ENCODE data around the gene PIR. TPM values are rescaled to one million over a fixed set of nuclear protein-coding genes. Genes with fewer than 3 reads are reported as not detected.

PIR gene
- total RNA-seq, 4 donors from 2014 or later: 4.4 to 24.4 (median 14.7) TPM

DNA sequence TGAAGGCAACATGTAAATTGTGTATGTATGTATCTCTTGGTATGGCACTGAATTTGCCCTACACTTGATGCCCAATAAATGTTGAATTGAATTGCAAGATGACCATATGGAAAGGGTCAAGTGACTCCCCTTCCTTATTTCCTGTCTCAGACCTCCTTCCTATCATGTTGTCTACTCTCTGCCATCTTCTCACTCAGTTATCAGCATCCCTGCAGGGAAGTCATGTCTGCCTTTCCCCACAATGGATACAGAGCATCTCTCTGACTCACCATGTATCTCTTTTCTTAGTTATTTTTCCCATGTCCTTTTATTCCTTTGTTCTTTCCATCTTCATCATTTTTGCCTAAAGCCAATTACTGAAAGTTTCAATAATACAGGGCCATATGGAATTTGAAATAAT lies 30.0 kb upstream of the PIR start:
- Histone ChIP-seq H3K27me3 (no peaks in the 10 kb centered on the region), H3K36me3 (no peaks in the 10 kb centered on the region), H3K27ac (no peak overlapping the region), H3K9me3 (no peaks in the 10 kb centered on the region), H3K4me3 (no peak overlapping the region), H3K4me1 (no peaks in the 10 kb centered on the region)
- no peak for DNase-seq (ENCODE audit: low spot score in 2 of 2)
- TF ChIP-seq EP300 (IDR thresholded peaks at IDR 0.05) (no peak), POLR2AphosphoS5 (IDR thresholded peaks at IDR 0.05) (no peak), POLR2A (IDR thresholded peaks at IDR 0.05) (no peak)
- TF ChIP-seq, protein P1, sequence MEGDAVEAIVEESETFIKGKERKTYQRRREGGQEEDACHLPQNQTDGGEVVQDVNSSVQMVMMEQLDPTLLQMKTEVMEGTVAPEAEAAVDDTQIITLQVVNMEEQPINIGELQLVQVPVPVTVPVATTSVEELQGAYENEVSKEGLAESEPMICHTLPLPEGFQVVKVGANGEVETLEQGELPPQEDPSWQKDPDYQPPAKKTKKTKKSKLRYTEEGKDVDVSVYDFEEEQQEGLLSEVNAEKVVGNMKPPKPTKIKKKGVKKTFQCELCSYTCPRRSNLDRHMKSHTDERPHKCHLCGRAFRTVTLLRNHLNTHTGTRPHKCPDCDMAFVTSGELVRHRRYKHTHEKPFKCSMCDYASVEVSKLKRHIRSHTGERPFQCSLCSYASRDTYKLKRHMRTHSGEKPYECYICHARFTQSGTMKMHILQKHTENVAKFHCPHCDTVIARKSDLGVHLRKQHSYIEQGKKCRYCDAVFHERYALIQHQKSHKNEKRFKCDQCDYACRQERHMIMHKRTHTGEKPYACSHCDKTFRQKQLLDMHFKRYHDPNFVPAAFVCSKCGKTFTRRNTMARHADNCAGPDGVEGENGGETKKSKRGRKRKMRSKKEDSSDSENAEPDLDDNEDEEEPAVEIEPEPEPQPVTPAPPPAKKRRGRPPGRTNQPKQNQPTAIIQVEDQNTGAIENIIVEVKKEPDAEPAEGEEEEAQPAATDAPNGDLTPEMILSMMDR (IDR thresholded peaks at IDR 0.05): no peak

DNA sequence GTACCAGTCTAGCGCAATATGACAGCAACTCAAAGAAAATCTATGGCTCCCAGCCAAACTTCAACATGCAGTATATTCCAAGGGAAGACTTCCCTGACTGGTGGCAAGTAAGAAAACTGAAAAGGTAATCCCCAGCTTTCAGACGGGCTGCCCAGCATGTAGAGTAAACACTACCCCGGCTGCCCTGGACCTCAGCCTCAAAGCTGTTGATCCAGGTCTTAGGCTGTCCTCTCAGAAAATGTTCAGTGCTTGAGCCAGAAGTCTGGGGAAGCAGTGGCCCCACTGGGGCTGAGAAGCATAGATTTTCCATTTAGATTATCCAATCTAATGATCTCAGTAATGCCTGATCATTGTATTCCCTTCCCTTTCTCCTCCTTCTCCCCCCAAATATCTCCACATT lies 29.3 kb upstream of the PIR start:
- Histone ChIP-seq H3K9me3 (no peaks in the 10 kb centered on the region), H3K4me3 (no peak overlapping the region), H3K4me1 (no peaks in the 10 kb centered on the region), H3K27ac (no peak overlapping the region), H3K27me3 (no peaks in the 10 kb centered on the region), H3K36me3 (no peaks in the 10 kb centered on the region)
- WGBS: 65% methylated on average over 3 of the region's 3 CpGs
- no peak for TF ChIP-seq EP300 (IDR thresholded peaks at IDR 0.05)
- TF ChIP-seq, protein P1 (IDR thresholded peaks at IDR 0.05): no peak
- TF ChIP-seq POLR2A (IDR thresholded peaks at IDR 0.05): no peak
- TF ChIP-seq POLR2AphosphoS5 (IDR thresholded peaks at IDR 0.05): no peak
- no peak for DNase-seq (ENCODE audit: low spot score in 2 of 2)

DNA sequence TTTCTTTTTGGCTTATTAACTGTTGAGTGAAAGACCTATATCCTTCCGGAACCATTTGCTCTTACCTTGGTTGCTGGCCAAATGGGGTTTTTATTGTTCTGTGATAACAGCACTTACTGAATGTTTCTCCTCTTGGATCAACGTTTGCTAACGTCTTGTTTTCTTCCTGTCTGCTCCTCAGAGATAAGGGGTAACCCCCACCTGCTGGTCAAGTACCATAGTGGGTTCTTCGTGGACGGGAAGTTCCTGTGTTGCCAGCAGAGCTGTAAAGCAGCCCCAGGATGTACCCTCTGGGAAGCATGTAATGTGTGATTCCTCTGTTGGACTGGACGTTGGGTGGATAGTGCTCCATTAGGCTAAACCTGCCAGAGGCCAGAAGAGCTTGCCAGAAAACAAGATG lies 22.8 kb upstream of the PIR start:
- Histone ChIP-seq H3K27me3 (no peaks in the 10 kb centered on the region), H3K4me1 (no peaks in the 10 kb centered on the region), H3K36me3 (no peaks in the 10 kb centered on the region), H3K4me3 (no peak overlapping the region), H3K9me3 (no peaks in the 10 kb centered on the region), H3K27ac (no peak overlapping the region)
- no peak for DNase-seq (ENCODE audit: low spot score in 2 of 2)
- WGBS: 36% methylated on average over 6 of the region's 6 CpGs
- no peak for TF ChIP-seq EP300 (IDR thresholded peaks at IDR 0.05)
- no peak for TF ChIP-seq POLR2AphosphoS5 (IDR thresholded peaks at IDR 0.05)
- TF ChIP-seq, protein P1 (IDR thresholded peaks at IDR 0.05): no peak
- TF ChIP-seq POLR2A (IDR thresholded peaks at IDR 0.05): no peak

DNA sequence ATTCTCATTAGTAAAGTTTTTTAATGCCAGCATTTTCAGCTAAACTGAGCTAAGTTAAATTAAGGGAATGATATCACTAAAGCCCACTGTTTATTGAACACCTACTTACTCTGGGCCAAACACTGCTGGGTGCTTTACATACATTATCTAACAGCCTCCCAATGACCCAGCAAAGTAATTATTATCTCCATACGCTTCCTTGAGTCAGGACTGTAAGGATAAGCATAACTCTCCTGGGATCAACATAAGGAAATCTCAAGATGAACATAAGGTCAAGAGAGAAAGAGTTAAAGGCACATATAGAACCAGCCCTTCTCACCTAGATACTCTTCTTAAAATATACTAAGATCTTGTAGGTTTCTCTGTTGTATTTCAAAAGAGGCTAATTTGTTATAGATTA lies 21.1 kb upstream of the PIR start:
- Histone ChIP-seq H3K4me3 (no peak overlapping the region), H3K9me3 (no peaks in the 10 kb centered on the region), H3K27ac (no peak overlapping the region), H3K27me3 (no peaks in the 10 kb centered on the region), H3K4me1 (no peaks in the 10 kb centered on the region), H3K36me3 (no peaks in the 10 kb centered on the region)
- no peak for DNase-seq (ENCODE audit: low spot score in 2 of 2)
- TF ChIP-seq POLR2A (IDR thresholded peaks at IDR 0.05) (no peak), EP300 (IDR thresholded peaks at IDR 0.05) (no peak), POLR2AphosphoS5 (IDR thresholded peaks at IDR 0.05) (no peak)
- TF ChIP-seq, protein P1 (IDR thresholded peaks at IDR 0.05): no peak
- 63% methylated on average over 1 of the region's 1 CpG for WGBS

DNA sequence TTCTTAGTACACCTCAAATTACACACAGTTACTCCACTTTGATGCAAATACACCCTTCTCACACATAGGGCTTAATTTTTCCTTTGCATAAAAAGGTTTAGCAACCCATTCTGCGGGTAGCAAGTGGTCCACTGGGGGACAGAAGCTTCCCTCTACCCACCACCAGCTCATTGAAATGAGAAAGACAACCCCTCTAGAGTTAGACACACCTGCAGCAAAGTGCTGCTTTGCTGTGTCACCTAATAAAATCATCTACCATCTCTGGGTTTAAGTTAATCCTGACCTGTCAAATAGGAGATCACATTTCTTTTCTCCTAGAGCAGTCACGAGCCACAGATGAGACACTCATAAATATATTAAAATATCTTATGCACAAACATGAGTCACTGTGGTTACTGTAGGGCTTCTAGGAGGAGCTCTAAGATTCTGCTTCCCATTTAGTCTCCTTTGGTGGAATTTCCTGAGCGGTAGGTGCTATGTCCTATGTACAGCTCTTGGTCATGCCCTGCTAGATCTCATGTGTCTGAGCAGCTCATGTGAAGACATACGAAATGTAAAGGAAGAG lies 19.4 kb upstream of the PIR start:
- H3K36me3 ChIP-seq: no peaks in the 10 kb centered on the region
- 71% methylated on average over 4 of the region's 4 CpGs for WGBS
- TF ChIP-seq, protein P1 (IDR thresholded peaks at IDR 0.05): no peak
- no peak for TF ChIP-seq EP300 (IDR thresholded peaks at IDR 0.05)
- TF ChIP-seq POLR2AphosphoS5 (IDR thresholded peaks at IDR 0.05): no peak
- no peak for TF ChIP-seq POLR2A (IDR thresholded peaks at IDR 0.05)
- no peak overlapping the region for H3K4me3 ChIP-seq
- H3K27ac ChIP-seq: no peak overlapping the region
- DNase-seq (ENCODE audit: low spot score in 2 of 2): no peak
- no peaks in the 10 kb centered on the region for H3K9me3 ChIP-seq
- no peaks in the 10 kb centered on the region for H3K27me3 ChIP-seq
- H3K4me1 ChIP-seq: no peaks in the 10 kb centered on the region
